ENCODE measurements around the gene IL13RA1.

DNA sequence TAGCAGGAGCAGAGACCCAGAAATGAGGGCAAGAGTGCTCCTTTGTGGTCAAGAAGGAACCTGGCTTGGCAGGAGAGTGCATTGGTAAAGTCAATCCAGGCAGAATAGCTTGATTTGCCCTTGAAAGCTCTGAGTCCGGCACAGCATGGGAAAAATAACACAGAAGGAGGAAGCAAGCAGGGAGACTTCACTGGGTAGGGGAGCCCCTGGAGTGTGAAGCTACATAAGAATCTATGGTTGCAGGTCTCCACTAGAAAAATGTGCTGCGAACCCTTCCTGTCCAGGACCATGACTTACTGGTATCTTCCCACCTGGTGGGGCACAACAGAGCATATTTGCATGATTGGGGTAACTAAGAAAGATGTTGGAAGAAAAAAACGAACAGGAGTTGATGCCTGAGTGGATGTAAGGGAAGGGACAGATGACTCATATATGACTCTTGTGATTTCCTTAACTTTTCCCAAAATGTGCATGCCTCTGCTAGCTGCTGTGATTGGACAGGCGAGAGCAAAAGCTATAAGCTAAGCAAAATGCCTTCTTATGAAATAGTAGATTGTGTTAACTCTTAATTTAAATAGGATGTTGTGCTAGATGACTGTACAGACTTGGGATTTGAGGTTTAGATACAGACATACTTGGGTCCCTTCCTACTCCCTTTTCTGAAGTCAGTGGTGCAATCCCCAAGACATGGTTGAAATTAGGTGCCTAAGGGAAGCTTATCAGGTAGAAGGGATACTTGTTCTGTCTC, 3.3 kb downstream of the IL13RA1 start:
- TF ChIP-seq, protein P1, sequence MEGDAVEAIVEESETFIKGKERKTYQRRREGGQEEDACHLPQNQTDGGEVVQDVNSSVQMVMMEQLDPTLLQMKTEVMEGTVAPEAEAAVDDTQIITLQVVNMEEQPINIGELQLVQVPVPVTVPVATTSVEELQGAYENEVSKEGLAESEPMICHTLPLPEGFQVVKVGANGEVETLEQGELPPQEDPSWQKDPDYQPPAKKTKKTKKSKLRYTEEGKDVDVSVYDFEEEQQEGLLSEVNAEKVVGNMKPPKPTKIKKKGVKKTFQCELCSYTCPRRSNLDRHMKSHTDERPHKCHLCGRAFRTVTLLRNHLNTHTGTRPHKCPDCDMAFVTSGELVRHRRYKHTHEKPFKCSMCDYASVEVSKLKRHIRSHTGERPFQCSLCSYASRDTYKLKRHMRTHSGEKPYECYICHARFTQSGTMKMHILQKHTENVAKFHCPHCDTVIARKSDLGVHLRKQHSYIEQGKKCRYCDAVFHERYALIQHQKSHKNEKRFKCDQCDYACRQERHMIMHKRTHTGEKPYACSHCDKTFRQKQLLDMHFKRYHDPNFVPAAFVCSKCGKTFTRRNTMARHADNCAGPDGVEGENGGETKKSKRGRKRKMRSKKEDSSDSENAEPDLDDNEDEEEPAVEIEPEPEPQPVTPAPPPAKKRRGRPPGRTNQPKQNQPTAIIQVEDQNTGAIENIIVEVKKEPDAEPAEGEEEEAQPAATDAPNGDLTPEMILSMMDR (IDR thresholded peaks at IDR 0.05) = no peak
- TF ChIP-seq EZH2phosphoT487 (IDR thresholded peaks at IDR 0.05) (no peak), EZH2 (IDR thresholded peaks at IDR 0.05) (no peak)
